Cardiac fibroblast (primary cell): Measurements from ENCODE around the gene BMPER.

Experiments
- DNase-seq, 2 donors: peaks; one replicate each; pipeline versions ENCODE4 v3.0.0 to v3.0.0-alpha.2; 2010; ENCODE audit warnings: low read depth in 2 of 2
- H3K4me3 ChIP-seq, 2 donors: replicated peaks in 1 of 2; 1 replicate in 1 of 2; 2 replicates in 1 of 2; pipeline ENCODE4 v1.5.1; 2011; ENCODE audit warnings: low read depth in 2 of 2, low read length in 2 of 2, mild to moderate bottlenecking in 2 of 2, moderate library complexity in 1 of 2
- CTCF ChIP-seq: IDR thresholded peaks from one replicate; pipeline ENCODE4 v1.5.1; 2011; ENCODE audit warnings: low read depth, mild to moderate bottlenecking, low read length, inconsistent platforms

The BMPER gene

GRCh38 chr7:34153656-34154270 lies 248.4 kb downstream of the BMPER start:
- no peak for TF ChIP-seq CTCF
- peak in 1 of 2 donors; percentile 43 for DNase-seq

GRCh38 chr7:34155220-34155908 lies 250.0 kb downstream of the BMPER start:
- no peak for TF ChIP-seq CTCF
- DNase-seq = peak; percentile 96 to 98
- H3K4me3 ChIP-seq = no peak overlapping the region

More at GRCh38 chr7:34153656-34154270, 248.4 kb downstream of the BMPER start:
- H3K4me3 ChIP-seq = no peak overlapping the region

- peak in 1 of 2 donors; percentile 61 for DNase-seq
- H3K4me3 ChIP-seq = no peak overlapping the region
- TF ChIP-seq CTCF = no peak
Measured at GRCh38 chr7:34156336-34156735, 251.0 kb downstream of the BMPER start.

- no peak overlapping the region for H3K4me3 ChIP-seq
- DNase-seq = no peak
- no peak for TF ChIP-seq CTCF
Measured at GRCh38 chr7:34157137-34157536, 251.8 kb downstream of the BMPER start.

- TF ChIP-seq CTCF = no peak
- no peak overlapping the region for H3K4me3 ChIP-seq
- DNase-seq = no peak
Measured at GRCh38 chr7:34158368-34159153, 253.2 kb downstream of the BMPER start.

- TF ChIP-seq CTCF = no peak
- H3K4me3 ChIP-seq = no peak overlapping the region
- peak; percentile 58 to 86 for DNase-seq
Measured at GRCh38 chr7:34160261-34160752, 255.0 kb downstream of the BMPER start.
